Measurements from ENCODE around the gene SCUBE1.

The SCUBE1 gene

GRCh38 chr22:43325176-43325575, 18.0 kb downstream of the SCUBE1 start:
- no peak for DNase-seq

GRCh38 chr22:43320943-43321900, 21.9 kb downstream of the SCUBE1 start:
- no peak for DNase-seq

- no peak for DNase-seq
These were observed 23.3 kb downstream of the SCUBE1 start for GRCh38 chr22:43319661-43320486.

GRCh38 chr22:43317239-43317638, 25.9 kb downstream of the SCUBE1 start:
- DNase-seq: no peak

GRCh38 chr22:43315687-43316217, 27.4 kb downstream of the SCUBE1 start:
- peak; percentile 69 for DNase-seq

GRCh38 chr22:43314611-43315010, 28.6 kb downstream of the SCUBE1 start:
- DNase-seq: no peak

GRCh38 chr22:43313890-43314474, 29.2 kb downstream of the SCUBE1 start:
- no peak for DNase-seq

- DNase-seq: no peak
These were observed 29.8 kb downstream of the SCUBE1 start for GRCh38 chr22:43313244-43313889.

- DNase-seq: no peak
These were observed 30.6 kb downstream of the SCUBE1 start for GRCh38 chr22:43312608-43313007.

- DNase-seq: no peak
These were observed 32.4 kb downstream of the SCUBE1 start for GRCh38 chr22:43310798-43311197.

GRCh38 chr22:43310311-43310710, 32.9 kb downstream of the SCUBE1 start:
- DNase-seq: no peak

GRCh38 chr22:43308836-43309235, 34.3 kb downstream of the SCUBE1 start:
- DNase-seq: no peak

GRCh38 chr22:43308060-43308830, 34.9 kb downstream of the SCUBE1 start:
- DNase-seq: peak; percentile 49

- DNase-seq: no peak
These were observed 37.4 kb downstream of the SCUBE1 start for GRCh38 chr22:43305806-43306205.

- no peak for DNase-seq
These were observed 38.2 kb downstream of the SCUBE1 start for GRCh38 chr22:43304831-43305590.

- DNase-seq: no peak
These were observed 39.4 kb downstream of the SCUBE1 start for GRCh38 chr22:43303751-43304150.

- DNase-seq: no peak
These were observed 40.0 kb downstream of the SCUBE1 start for GRCh38 chr22:43303166-43303565.

GRCh38 chr22:43302531-43303041, 40.6 kb downstream of the SCUBE1 start:
- no peak for DNase-seq

GRCh38 chr22:43301866-43302265, 41.3 kb downstream of the SCUBE1 start:
- DNase-seq: no peak

GRCh38 chr22:43300891-43301676, 42.1 kb downstream of the SCUBE1 start:
- DNase-seq: no peak
